Measurements from ENCODE around the gene C2CD3. TPM values are rescaled to one million over a fixed set of nuclear protein-coding genes. Genes with fewer than 3 reads are reported as not detected.
A peak's percentile ranks its signal among the peaks of the same experiment; 100 is the strongest.

C2CD3 gene
- total and polyA plus RNA-seq, 9 of the 15 experiments (the other 6 are each of a cell fraction or from before 2014, with no cell fraction given) = 4.4 to 20.2 (median 15.4) TPM

- TF ChIP-seq HMGN3 (IDR thresholded peaks at IDR 0.05; ENCODE audit: borderline replicate concordance, extremely low read depth, insufficient read length, low read depth, low read length) (no peak), SOX6 (IDR thresholded peaks at IDR 0.05) (no peak)
Measured at GRCh38 chr11:74006743-74007304, 164.0 kb downstream of the C2CD3 start (continued).

GRCh38 chr11:74005721-74006517 lies 164.9 kb downstream of the C2CD3 start:
- peak overlapping the region in 1 of 2 experiments; percentile 67; a peak in 2 of 4 replicates for H3K9ac ChIP-seq (ENCODE audit: insufficient read depth in 1 of 2, low read depth in 2 of 2, low read length in 2 of 2)
- H4K20me1 ChIP-seq (replicated peaks; ENCODE audit: control insufficient read depth, insufficient read depth, low read length) = no peaks in the 10 kb centered on the region
- DNase-seq (ENCODE audit: extremely low read depth in 1 of 4, low spot score in 3 of 4) (no peak), FAIRE-seq (no peak), ATAC-seq (no peak)
- H3K9me3 ChIP-seq (replicated peaks; ENCODE audit: control insufficient read depth, insufficient read depth, low read depth, low read length) = no peaks in the 10 kb centered on the region
- in situ Hi-C loops (cut with MboI) = no loop called here
- H2AFZ ChIP-seq (ENCODE audit: low read depth, low read length) = no peak overlapping the region
- WGBS (ENCODE audit: insufficient coverage, low coverage, missing lambda C conversion rate) = 88% methylated on average over 29 of the region's 29 CpGs
- peaks cover 5% of the 10 kb centered on the region for H3K9me1 ChIP-seq (ENCODE audit: control insufficient read depth, insufficient read depth, low read length)
- no peak overlapping the region for H3K4me2 ChIP-seq (ENCODE audit: insufficient read depth, low read length)
- no peak overlapping the region for H3K27ac ChIP-seq (ENCODE audit: extremely low read depth, low read depth, low read length)
- BruUV-seq (replicated peaks) = no TSS peak
- ChIA-PET POLR2A (interaction anchor here (0.8 kb wide), 1 partner anchor 205 kb away, joined by 4 read pairs; no protein-coding TSS in a partner anchor), CTCF (ENCODE audit: low intra/inter-chr PET ratio) (no interaction called here)
- H3K36me3 ChIP-seq (ENCODE audit: control insufficient read depth, insufficient read depth, low read length) = no peaks in the 10 kb centered on the region
- H3K4me1 ChIP-seq (replicated peaks in 1 of 2; ENCODE audit: control insufficient read depth in 2 of 2, insufficient read depth in 2 of 2, low read length in 2 of 2) = peaks cover 39 to 54% of the 10 kb centered on the region in 2 experiments
- no peak overlapping the region for H3K4me3 ChIP-seq
- intact Hi-C loops (cut with micrococcal nuclease) = no loop called here
- no peaks in the 10 kb centered on the region for H3K79me2 ChIP-seq (ENCODE audit: control insufficient read depth, insufficient read depth, low read length)
- H3K27me3 ChIP-seq (ENCODE audit: control insufficient read depth in 2 of 2, insufficient read depth in 2 of 2, low read length in 2 of 2) = no peaks in the 10 kb centered on the region
- TF ChIP-seq ZNF785 (CRISPR knock-in tag; IDR thresholded peaks at IDR 0.05) (no peak), ETS2 (tag; IDR thresholded peaks at IDR 0.05; ENCODE audit: borderline replicate concordance, poor library complexity, severe bottlenecking) (no peak), THAP12 (CRISPR knock-in tag; IDR thresholded peaks at IDR 0.05) (no peak), ZNF12 (CRISPR knock-in tag; IDR thresholded peaks at IDR 0.05) (no peak), MBD2 (IDR thresholded peaks at IDR 0.05; ENCODE audit: borderline replicate concordance, low read depth) (no peak), ZNF695 (CRISPR knock-in tag; IDR thresholded peaks at IDR 0.05) (no peak)
